Ishikawa (cell line): ENCODE results near the gene DACH1.

ENCODE experiments used
- CEBPB ChIP-seq: IDR thresholded peaks from 2 replicates; pipeline ENCODE4 v1.6.1; 2012
- CREB1 ChIP-seq: IDR thresholded peaks from 2 replicates; pipeline ENCODE4 v1.6.1; 2012; ENCODE audit warnings: low read depth
- EGR1 ChIP-seq: IDR thresholded peaks from 2 replicates; pipeline ENCODE4 v1.6.1; 2012
- EP300 ChIP-seq: IDR thresholded peaks from 2 replicates; pipeline ENCODE4 v1.6.1; 2012; ENCODE audit warnings: borderline replicate concordance
- FOXM1 ChIP-seq: IDR thresholded peaks from 2 replicates; pipeline ENCODE4 v1.6.1; 2012; ENCODE audit warnings: low read depth, borderline replicate concordance
- NFIC ChIP-seq: IDR thresholded peaks from 2 replicates; pipeline ENCODE4 v1.6.1; 2012
- RAD21 ChIP-seq: IDR thresholded peaks from 2 replicates; pipeline ENCODE4 v1.6.1; 2012; ENCODE audit warnings: low read depth
- TAF1 ChIP-seq: IDR thresholded peaks from 2 replicates; pipeline ENCODE4 v1.6.1; 2012; ENCODE audit warnings: low read depth, mild to moderate bottlenecking
- TCF12 ChIP-seq: IDR thresholded peaks from 2 replicates; pipeline ENCODE4 v1.6.1; 2012; ENCODE audit warnings: low read depth
- TEAD4 ChIP-seq: IDR thresholded peaks from 2 replicates; pipeline ENCODE4 v1.6.1; 2012
- YY1 ChIP-seq: IDR thresholded peaks from 2 replicates; pipeline ENCODE4 v1.6.1; 2012; ENCODE audit warnings: low read depth
- ZBTB7A ChIP-seq: IDR thresholded peaks from 2 replicates; pipeline ENCODE4 v1.6.1; 2012; ENCODE audit warnings: low read depth
- TF ChIP-seq, protein P1 (sequence below): IDR thresholded peaks from 2 replicates; pipeline ENCODE4 v1.6.1; 2012
- TF ChIP-seq, protein P2 (sequence below): IDR thresholded peaks from 2 replicates; pipeline ENCODE4 v1.6.1; 2012; ENCODE audit warnings: low read depth, mild to moderate bottlenecking
- TF ChIP-seq, protein P3 (sequence below): IDR thresholded peaks from 2 replicates; pipeline ENCODE4 v1.6.1; 2012

Gene DACH1

DNA sequence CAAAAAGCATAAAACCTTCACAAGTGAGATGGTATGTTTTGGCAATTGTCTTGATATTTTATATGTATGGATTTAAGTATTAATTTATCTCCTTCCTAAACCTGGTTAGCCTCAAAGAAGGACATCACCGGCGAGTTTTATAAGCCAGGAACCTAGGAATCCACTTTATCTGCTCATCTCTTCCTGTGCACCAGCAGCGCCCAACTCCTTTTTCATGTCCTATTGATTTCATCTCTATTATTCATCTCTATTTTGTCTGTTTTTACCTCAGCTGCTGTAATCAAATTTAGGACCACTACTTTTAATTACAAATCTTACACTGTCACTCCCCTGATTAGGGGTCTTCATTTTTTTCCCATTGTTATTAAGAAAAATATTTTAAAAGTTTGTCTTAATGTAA lies 286.4 kb downstream of the DACH1 start:
- TF ChIP-seq, protein P1, sequence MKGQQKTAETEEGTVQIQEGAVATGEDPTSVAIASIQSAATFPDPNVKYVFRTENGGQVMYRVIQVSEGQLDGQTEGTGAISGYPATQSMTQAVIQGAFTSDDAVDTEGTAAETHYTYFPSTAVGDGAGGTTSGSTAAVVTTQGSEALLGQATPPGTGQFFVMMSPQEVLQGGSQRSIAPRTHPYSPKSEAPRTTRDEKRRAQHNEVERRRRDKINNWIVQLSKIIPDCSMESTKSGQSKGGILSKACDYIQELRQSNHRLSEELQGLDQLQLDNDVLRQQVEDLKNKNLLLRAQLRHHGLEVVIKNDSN, result no peak
- TF ChIP-seq NFIC, result no peak
- TF ChIP-seq TEAD4, result no peak
- TF ChIP-seq ZBTB7A, result no peak
- no peak for TF ChIP-seq FOXM1
- no peak for TF ChIP-seq EGR1

DNA sequence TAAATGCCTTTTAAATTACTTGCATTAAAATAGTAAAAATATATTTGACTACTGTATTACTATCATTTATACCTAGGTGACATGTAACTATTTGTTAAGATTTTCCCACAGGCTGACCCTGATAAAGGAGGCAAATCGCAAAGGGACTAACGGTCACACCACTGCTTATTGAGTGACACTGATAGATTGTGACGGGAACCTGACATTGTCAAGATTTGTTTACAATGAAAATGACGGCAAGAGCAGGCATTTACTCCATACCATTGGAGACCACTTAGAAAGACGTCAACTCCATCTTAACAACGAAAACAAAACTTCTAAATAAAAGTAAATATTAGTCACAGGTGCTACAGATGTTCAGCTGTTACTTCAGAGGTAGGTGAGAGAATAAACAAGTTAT lies 289.0 kb downstream of the DACH1 start:
- no peak for TF ChIP-seq TEAD4
- no peak for TF ChIP-seq RAD21
- TF ChIP-seq EP300, result no peak
- TF ChIP-seq NFIC, result no peak
- TF ChIP-seq EGR1, result no peak
- TF ChIP-seq, protein P2, sequence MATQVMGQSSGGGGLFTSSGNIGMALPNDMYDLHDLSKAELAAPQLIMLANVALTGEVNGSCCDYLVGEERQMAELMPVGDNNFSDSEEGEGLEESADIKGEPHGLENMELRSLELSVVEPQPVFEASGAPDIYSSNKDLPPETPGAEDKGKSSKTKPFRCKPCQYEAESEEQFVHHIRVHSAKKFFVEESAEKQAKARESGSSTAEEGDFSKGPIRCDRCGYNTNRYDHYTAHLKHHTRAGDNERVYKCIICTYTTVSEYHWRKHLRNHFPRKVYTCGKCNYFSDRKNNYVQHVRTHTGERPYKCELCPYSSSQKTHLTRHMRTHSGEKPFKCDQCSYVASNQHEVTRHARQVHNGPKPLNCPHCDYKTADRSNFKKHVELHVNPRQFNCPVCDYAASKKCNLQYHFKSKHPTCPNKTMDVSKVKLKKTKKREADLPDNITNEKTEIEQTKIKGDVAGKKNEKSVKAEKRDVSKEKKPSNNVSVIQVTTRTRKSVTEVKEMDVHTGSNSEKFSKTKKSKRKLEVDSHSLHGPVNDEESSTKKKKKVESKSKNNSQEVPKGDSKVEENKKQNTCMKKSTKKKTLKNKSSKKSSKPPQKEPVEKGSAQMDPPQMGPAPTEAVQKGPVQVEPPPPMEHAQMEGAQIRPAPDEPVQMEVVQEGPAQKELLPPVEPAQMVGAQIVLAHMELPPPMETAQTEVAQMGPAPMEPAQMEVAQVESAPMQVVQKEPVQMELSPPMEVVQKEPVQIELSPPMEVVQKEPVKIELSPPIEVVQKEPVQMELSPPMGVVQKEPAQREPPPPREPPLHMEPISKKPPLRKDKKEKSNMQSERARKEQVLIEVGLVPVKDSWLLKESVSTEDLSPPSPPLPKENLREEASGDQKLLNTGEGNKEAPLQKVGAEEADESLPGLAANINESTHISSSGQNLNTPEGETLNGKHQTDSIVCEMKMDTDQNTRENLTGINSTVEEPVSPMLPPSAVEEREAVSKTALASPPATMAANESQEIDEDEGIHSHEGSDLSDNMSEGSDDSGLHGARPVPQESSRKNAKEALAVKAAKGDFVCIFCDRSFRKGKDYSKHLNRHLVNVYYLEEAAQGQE, result no peak
- TF ChIP-seq TCF12, result no peak
- no peak for TF ChIP-seq CEBPB
- TF ChIP-seq, protein P1, result no peak
- no peak for TF ChIP-seq TAF1
- no peak for TF ChIP-seq FOXM1
- TF ChIP-seq, protein P3, sequence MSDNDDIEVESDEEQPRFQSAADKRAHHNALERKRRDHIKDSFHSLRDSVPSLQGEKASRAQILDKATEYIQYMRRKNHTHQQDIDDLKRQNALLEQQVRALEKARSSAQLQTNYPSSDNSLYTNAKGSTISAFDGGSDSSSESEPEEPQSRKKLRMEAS, result no peak
- no peak for TF ChIP-seq CREB1
- TF ChIP-seq YY1, result no peak

DNA sequence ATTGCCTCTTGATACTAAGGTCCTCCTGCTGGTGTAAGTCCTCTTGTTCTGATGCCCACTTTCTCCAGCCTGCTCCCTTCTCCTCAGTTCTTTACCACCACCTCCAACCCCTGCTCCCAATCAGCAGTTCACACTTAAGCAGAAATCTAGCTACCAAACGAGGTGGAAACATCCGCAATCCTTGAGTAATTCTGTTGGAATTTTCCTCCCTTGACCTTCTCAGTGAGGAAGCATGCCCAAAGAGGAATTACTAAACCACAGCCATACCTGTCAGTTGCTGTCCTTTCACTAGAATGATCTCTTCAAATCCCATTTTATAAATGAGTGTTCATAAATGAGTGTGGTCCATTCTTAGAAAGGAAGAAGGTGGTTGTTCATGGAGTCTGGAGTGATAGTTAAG lies 289.9 kb downstream of the DACH1 start:
- TF ChIP-seq RAD21, result no peak
- no peak for TF ChIP-seq EP300
- TF ChIP-seq CEBPB, result no peak
- TF ChIP-seq, protein P1, result no peak
- TF ChIP-seq NFIC, result no peak
- TF ChIP-seq TCF12, result no peak
- TF ChIP-seq TAF1, result no peak
- no peak for TF ChIP-seq FOXM1
- TF ChIP-seq YY1, result no peak
- TF ChIP-seq CREB1, result no peak
- TF ChIP-seq, protein P3, result no peak
- TF ChIP-seq, protein P2, result no peak
- TF ChIP-seq ZBTB7A, result no peak
- no peak for TF ChIP-seq TEAD4
- no peak for TF ChIP-seq EGR1

DNA sequence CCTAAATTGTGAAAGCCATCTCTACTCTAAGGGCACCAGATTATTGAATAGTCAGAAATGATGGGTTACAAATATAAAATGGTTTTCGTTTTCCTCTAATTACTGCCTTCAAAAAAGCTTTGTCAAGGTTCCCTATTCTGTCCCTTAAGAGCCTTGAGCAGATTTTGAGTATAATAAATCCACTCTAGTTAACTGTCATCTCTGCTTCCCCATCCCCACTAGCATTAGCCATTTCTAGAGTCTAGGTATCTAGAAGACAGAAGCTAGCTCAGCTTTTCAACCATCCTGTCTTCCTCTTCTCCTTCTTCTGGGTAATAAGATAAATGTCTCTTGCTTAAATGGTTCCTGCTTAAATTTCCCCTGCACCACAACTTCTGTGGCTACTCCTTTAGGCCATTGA lies 290.4 kb downstream of the DACH1 start:
- TF ChIP-seq CREB1, result no peak
- TF ChIP-seq, protein P1, result no peak
- TF ChIP-seq RAD21, result no peak
- no peak for TF ChIP-seq TCF12
- TF ChIP-seq NFIC, result no peak
- no peak for TF ChIP-seq EP300
- no peak for TF ChIP-seq ZBTB7A
- TF ChIP-seq, protein P3, result no peak
- no peak for TF ChIP-seq TAF1
- no peak for TF ChIP-seq FOXM1
- TF ChIP-seq, protein P2, result no peak
- TF ChIP-seq TEAD4, result no peak
- TF ChIP-seq CEBPB, result no peak
- no peak for TF ChIP-seq EGR1
- TF ChIP-seq YY1, result no peak
